ENCODE results near the gene PIP4K2A.

The PIP4K2A gene

GRCh38 chr10:22679608-22680007, 34.8 kb downstream of the PIP4K2A start:
- TF ChIP-seq, protein P1, sequence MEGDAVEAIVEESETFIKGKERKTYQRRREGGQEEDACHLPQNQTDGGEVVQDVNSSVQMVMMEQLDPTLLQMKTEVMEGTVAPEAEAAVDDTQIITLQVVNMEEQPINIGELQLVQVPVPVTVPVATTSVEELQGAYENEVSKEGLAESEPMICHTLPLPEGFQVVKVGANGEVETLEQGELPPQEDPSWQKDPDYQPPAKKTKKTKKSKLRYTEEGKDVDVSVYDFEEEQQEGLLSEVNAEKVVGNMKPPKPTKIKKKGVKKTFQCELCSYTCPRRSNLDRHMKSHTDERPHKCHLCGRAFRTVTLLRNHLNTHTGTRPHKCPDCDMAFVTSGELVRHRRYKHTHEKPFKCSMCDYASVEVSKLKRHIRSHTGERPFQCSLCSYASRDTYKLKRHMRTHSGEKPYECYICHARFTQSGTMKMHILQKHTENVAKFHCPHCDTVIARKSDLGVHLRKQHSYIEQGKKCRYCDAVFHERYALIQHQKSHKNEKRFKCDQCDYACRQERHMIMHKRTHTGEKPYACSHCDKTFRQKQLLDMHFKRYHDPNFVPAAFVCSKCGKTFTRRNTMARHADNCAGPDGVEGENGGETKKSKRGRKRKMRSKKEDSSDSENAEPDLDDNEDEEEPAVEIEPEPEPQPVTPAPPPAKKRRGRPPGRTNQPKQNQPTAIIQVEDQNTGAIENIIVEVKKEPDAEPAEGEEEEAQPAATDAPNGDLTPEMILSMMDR (IDR thresholded peaks at IDR 0.05; ENCODE audit: low read depth, low read length, missing control alignments), result no peak
- H3K4me3 ChIP-seq (ENCODE audit: low read depth, low read length), result no peak overlapping the region
- DNase-seq (ENCODE audit: low read depth), result no peak

DNA sequence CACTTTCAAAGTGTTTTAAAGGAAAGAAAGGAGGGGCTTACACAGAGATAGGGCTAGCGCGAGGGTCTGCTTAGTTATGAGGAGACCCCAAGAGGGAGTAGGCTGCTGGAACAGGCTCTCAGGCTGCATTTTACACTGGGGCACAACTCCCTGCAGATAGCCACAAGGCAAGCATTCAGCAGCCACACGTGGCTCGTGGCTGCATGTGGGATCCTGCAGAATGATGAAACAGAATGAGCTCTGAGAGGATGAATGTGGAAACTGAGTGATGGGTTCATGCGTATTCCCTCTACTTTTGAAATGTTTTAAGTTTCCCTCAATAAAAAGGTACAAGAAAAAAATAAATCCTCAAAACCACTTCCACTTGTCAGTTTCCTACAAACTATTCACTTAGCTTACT, 37.0 kb downstream of the PIP4K2A start:
- DNase-seq (ENCODE audit: low read depth), result no peak
- H3K4me3 ChIP-seq (ENCODE audit: low read depth, low read length), result no peak overlapping the region
- TF ChIP-seq, protein P1 (IDR thresholded peaks at IDR 0.05; ENCODE audit: low read depth, low read length, missing control alignments), result no peak

DNA sequence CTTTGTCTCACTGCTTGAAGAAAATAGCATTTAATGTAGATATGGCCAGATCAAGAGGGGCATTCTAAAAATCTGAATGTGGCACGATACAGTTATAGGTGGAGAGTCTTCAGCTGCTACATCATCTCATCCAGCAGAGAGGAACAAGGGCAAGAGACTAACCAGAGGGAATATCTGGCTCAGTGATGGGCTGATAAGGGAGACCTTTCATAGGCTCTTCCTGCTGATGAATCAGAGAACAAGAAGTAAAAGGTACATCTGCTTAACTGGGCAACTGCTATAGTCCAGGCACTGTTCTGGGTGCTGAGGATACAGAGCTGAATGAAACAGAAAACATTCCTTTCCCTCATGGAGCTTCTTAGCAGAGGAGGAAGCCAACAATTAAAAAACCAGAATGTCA, 37.9 kb downstream of the PIP4K2A start:
- DNase-seq (ENCODE audit: low read depth), result no peak
- TF ChIP-seq, protein P1 (IDR thresholded peaks at IDR 0.05; ENCODE audit: low read depth, low read length, missing control alignments), result no peak
- H3K4me3 ChIP-seq (ENCODE audit: low read depth, low read length), result no peak overlapping the region

GRCh38 chr10:22674573-22674930, 39.8 kb downstream of the PIP4K2A start:
- H3K4me3 ChIP-seq (ENCODE audit: low read depth, low read length), result no peak overlapping the region
- TF ChIP-seq, protein P1 (IDR thresholded peaks at IDR 0.05; ENCODE audit: low read depth, low read length, missing control alignments), result no peak
- DNase-seq (ENCODE audit: low read depth), result no peak

GRCh38 chr10:22673785-22674572, 40.4 kb downstream of the PIP4K2A start:
- DNase-seq (ENCODE audit: low read depth), result no peak
- H3K4me3 ChIP-seq (ENCODE audit: low read depth, low read length), result no peak overlapping the region
- TF ChIP-seq, protein P1 (IDR thresholded peaks at IDR 0.05; ENCODE audit: low read depth, low read length, missing control alignments), result no peak

- no peak for DNase-seq (ENCODE audit: low read depth)
- no peak overlapping the region for H3K4me3 ChIP-seq (ENCODE audit: low read depth, low read length)
- TF ChIP-seq, protein P1 (IDR thresholded peaks at IDR 0.05; ENCODE audit: low read depth, low read length, missing control alignments), result no peak
These were observed 41.3 kb downstream of the PIP4K2A start for GRCh38 chr10:22673091-22673392.

Data from GM12864 (cell line).